ENCODE measurements around the gene LAMC2.

DNA sequence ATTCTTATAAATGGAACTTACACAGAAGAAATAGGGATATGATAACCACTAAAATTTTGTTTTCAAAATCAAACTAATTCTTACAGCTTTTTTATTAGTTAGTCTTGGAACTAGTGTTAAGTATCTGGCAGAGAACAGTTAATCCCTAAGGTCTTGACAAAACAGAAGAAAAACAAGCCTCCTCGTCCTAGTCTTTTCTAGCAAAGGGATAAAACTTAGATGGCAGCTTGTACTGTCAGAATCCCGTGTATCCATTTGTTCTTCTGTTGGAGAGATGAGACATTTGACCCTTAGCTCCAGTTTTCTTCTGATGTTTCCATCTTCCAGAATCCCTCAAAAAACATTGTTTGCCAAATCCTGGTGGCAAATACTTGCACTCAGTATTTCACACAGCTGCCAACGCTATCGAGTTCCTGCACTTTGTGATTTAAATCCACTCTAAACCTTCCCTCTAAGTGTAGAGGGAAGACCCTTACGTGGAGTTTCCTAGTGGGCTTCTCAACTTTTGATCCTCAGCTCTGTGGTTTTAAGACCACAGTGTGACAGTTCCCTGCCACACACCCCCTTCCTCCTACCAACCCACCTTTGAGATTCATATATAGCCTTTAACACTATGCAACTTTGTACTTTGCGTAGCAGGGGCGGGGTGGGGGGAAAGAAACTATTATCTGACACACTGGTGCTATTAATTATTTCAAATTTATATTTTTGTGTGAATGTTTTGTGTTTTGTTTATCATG is 42.3 kb upstream of the LAMC2 start:
- TF ChIP-seq, protein P1, sequence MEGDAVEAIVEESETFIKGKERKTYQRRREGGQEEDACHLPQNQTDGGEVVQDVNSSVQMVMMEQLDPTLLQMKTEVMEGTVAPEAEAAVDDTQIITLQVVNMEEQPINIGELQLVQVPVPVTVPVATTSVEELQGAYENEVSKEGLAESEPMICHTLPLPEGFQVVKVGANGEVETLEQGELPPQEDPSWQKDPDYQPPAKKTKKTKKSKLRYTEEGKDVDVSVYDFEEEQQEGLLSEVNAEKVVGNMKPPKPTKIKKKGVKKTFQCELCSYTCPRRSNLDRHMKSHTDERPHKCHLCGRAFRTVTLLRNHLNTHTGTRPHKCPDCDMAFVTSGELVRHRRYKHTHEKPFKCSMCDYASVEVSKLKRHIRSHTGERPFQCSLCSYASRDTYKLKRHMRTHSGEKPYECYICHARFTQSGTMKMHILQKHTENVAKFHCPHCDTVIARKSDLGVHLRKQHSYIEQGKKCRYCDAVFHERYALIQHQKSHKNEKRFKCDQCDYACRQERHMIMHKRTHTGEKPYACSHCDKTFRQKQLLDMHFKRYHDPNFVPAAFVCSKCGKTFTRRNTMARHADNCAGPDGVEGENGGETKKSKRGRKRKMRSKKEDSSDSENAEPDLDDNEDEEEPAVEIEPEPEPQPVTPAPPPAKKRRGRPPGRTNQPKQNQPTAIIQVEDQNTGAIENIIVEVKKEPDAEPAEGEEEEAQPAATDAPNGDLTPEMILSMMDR (IDR thresholded peaks at IDR 0.05): no peak
- no peak for TF ChIP-seq POLR2A (IDR thresholded peaks at IDR 0.05)
